HEK293T (cell line): Measurements from ENCODE around the gene SYNE1.

Source experiments
- ELF4 ChIP-seq: fragments of 450-650 bp; IDR thresholded peaks from 2 replicates; pipeline ENCODE4 v1.6.1; 2017; ENCODE audit warnings: antibody characterized with exemption
- FOXM1 ChIP-seq: fragments of 450-650 bp; IDR thresholded peaks from 2 replicates; pipeline ENCODE4 v1.6.1; 2017; ENCODE audit warnings: mild to moderate bottlenecking, borderline replicate concordance

DNA sequence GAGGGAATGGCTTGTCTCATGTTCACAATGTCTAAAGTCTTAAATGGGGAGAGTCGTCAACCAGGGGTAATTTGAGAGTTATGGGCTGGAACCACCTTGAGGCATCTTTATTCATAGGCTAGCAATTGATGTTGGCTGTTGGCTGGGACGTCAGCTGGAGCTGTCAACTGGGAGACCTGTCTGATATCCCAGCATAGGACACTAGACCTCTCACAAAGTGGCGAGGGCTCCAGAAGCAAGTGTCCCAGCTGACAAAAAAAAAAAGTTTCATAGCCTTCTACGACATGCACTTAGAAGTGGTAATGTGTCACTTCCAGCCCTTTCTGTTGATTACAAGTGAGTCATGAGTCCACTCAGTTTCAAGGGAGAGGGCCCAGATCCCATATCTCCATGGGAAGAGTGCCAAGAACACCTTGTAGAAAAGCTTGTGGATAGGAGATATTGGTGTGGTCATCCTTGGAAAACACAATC, 551.7 kb downstream of the SYNE1 start:
- no peak for TF ChIP-seq ELF4
- no peak for TF ChIP-seq FOXM1
